ENCODE data around the gene RNF130. TPM values are rescaled to one million over a fixed set of nuclear protein-coding genes. Genes with fewer than 3 reads are reported as not detected.

The RNF130 gene
- total and polyA plus RNA-seq, 2 of the 13 experiments (the other 11 are each of a cell fraction or from before 2014, with no cell fraction given), result 28.2 to 28.3 TPM

DNA sequence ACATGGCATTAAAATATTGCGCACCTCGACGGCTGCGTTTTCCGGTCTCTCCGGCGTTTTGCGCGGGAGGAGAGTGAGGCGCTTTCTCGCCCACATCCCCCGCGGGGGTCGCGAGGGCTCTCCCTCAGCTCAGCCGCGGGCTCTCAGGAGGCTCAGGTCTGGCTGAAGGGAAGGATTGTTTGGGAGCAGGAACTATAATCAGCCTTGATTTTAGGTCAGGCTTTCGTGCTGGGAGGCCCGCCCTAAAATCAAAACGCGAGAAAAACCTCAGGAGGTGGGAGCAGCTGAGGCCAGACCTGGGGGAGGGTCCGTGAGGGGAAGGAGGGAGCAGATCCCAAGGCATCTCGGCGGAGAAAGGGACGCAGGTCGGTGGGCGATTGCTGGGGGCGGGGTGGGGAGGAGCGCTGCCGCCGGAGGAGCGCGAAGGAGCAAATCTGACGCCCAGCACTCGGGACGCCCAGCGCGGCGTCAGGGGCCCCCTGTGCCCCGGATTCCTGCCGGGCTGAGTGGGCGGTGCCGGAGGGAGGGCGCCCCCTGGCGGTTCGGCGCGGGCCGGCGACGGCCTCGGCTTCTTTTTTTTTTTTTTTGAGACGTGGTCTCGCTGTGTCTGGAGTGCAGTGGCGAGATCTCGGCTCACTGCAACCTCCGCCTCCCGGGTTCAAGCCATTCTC is 18.7 kb upstream of the RNF130 start (continued):
- TF ChIP-seq ZNF563 (CRISPR knock-in tag; IDR thresholded peaks at IDR 0.05) (no peak), ZNF546 (CRISPR knock-in tag; conservative IDR thresholded peaks at IDR 0.05) (no peak), NFIB (CRISPR knock-in tag; IDR thresholded peaks at IDR 0.05; ENCODE audit: borderline replicate concordance) (no peak), RXRB (CRISPR knock-in tag; IDR thresholded peaks at IDR 0.05; ENCODE audit: borderline replicate concordance) (no peak), NPAS2 (CRISPR knock-in tag; IDR thresholded peaks at IDR 0.05; ENCODE audit: borderline replicate concordance) (no peak), PTBP1 (IDR thresholded peaks at IDR 0.05; ENCODE audit: low read depth, low read length, poor library complexity, severe bottlenecking) (no peak), HNRNPH1 (optimal IDR thresholded peaks at IDR 0.05; ENCODE audit: low read depth, low read length) (no peak), PLRG1 (conservative IDR thresholded peaks at IDR 0.05) (no peak), U2AF1 (optimal IDR thresholded peaks at IDR 0.05; ENCODE audit: low read depth, low read length) (no peak), ZNF746 (CRISPR knock-in tag; IDR thresholded peaks at IDR 0.05) (no peak), CC2D1A (CRISPR knock-in tag; IDR thresholded peaks at IDR 0.05) (no peak), KDM6A (CRISPR knock-in tag; IDR thresholded peaks at IDR 0.05; ENCODE audit: low read depth) (no peak), ZNF136 (CRISPR knock-in tag; IDR thresholded peaks at IDR 0.05; ENCODE audit: low read depth) (no peak), SP2 (CRISPR knock-in tag; IDR thresholded peaks at IDR 0.05) (no peak), ISX (CRISPR knock-in tag; conservative IDR thresholded peaks at IDR 0.05) (no peak), ZMYM2 (CRISPR knock-in tag; IDR thresholded peaks at IDR 0.05) (no peak), ZNF543 (CRISPR knock-in tag; IDR thresholded peaks at IDR 0.05) (no peak)
- TF ChIP-seq, protein P1, sequence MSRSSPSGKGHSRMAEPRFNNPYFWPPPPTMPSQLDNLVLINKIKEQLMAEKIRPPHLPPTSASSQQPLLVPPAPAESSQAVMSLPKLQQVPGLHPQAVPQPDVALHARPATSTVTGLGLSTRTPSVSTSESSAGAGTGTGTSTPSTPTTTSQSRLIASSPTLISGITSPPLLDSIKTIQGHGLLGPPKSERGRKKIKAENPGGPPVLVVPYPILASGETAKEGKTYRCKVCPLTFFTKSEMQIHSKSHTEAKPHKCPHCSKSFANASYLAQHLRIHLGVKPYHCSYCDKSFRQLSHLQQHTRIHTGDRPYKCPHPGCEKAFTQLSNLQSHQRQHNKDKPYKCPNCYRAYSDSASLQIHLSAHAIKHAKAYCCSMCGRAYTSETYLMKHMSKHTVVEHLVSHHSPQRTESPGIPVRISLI (CRISPR knock-in tag; IDR thresholded peaks at IDR 0.05; ENCODE audit: borderline replicate concordance), result peak; percentile 98
- TF ChIP-seq, protein P2, sequence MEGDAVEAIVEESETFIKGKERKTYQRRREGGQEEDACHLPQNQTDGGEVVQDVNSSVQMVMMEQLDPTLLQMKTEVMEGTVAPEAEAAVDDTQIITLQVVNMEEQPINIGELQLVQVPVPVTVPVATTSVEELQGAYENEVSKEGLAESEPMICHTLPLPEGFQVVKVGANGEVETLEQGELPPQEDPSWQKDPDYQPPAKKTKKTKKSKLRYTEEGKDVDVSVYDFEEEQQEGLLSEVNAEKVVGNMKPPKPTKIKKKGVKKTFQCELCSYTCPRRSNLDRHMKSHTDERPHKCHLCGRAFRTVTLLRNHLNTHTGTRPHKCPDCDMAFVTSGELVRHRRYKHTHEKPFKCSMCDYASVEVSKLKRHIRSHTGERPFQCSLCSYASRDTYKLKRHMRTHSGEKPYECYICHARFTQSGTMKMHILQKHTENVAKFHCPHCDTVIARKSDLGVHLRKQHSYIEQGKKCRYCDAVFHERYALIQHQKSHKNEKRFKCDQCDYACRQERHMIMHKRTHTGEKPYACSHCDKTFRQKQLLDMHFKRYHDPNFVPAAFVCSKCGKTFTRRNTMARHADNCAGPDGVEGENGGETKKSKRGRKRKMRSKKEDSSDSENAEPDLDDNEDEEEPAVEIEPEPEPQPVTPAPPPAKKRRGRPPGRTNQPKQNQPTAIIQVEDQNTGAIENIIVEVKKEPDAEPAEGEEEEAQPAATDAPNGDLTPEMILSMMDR (CRISPR knock-in tag; IDR thresholded peaks at IDR 0.05), result peak; percentile 72
- TF ChIP-seq, protein P3, sequence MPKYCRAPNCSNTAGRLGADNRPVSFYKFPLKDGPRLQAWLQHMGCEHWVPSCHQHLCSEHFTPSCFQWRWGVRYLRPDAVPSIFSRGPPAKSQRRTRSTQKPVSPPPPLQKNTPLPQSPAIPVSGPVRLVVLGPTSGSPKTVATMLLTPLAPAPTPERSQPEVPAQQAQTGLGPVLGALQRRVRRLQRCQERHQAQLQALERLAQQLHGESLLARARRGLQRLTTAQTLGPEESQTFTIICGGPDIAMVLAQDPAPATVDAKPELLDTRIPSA (CRISPR knock-in tag; IDR thresholded peaks at IDR 0.05; ENCODE audit: borderline replicate concordance), result no peak
- TF ChIP-seq, protein P4, sequence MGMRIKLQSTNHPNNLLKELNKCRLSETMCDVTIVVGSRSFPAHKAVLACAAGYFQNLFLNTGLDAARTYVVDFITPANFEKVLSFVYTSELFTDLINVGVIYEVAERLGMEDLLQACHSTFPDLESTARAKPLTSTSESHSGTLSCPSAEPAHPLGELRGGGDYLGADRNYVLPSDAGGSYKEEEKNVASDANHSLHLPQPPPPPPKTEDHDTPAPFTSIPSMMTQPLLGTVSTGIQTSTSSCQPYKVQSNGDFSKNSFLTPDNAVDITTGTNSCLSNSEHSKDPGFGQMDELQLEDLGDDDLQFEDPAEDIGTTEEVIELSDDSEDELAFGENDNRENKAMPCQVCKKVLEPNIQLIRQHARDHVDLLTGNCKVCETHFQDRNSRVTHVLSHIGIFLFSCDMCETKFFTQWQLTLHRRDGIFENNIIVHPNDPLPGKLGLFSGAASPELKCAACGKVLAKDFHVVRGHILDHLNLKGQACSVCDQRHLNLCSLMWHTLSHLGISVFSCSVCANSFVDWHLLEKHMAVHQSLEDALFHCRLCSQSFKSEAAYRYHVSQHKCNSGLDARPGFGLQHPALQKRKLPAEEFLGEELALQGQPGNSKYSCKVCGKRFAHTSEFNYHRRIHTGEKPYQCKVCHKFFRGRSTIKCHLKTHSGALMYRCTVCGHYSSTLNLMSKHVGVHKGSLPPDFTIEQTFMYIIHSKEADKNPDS (CRISPR knock-in tag; IDR thresholded peaks at IDR 0.05), result no peak
- TF ChIP-seq, protein P5, sequence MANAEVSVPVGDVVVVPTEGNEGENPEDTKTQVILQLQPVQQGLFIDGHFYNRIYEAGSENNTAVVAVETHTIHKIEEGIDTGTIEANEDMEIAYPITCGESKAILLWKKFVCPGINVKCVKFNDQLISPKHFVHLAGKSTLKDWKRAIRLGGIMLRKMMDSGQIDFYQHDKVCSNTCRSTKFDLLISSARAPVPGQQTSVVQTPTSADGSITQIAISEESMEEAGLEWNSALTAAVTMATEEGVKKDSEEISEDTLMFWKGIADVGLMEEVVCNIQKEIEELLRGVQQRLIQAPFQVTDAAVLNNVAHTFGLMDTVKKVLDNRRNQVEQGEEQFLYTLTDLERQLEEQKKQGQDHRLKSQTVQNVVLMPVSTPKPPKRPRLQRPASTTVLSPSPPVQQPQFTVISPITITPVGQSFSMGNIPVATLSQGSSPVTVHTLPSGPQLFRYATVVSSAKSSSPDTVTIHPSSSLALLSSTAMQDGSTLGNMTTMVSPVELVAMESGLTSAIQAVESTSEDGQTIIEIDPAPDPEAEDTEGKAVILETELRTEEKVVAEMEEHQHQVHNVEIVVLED (CRISPR knock-in tag; IDR thresholded peaks at IDR 0.05; ENCODE audit: borderline replicate concordance), result no peak
